ENCODE results near the gene ADAM11. TPM values are rescaled to one million over a fixed set of nuclear protein-coding genes. Genes with fewer than 3 reads are reported as not detected.

The ADAM11 gene
- total and polyA plus RNA-seq, 9 of the 15 experiments (the other 6 are each of a cell fraction or from before 2014, with no cell fraction given), result 0.01 to 0.31 (median 0.14) TPM; not detected in 2

DNA sequence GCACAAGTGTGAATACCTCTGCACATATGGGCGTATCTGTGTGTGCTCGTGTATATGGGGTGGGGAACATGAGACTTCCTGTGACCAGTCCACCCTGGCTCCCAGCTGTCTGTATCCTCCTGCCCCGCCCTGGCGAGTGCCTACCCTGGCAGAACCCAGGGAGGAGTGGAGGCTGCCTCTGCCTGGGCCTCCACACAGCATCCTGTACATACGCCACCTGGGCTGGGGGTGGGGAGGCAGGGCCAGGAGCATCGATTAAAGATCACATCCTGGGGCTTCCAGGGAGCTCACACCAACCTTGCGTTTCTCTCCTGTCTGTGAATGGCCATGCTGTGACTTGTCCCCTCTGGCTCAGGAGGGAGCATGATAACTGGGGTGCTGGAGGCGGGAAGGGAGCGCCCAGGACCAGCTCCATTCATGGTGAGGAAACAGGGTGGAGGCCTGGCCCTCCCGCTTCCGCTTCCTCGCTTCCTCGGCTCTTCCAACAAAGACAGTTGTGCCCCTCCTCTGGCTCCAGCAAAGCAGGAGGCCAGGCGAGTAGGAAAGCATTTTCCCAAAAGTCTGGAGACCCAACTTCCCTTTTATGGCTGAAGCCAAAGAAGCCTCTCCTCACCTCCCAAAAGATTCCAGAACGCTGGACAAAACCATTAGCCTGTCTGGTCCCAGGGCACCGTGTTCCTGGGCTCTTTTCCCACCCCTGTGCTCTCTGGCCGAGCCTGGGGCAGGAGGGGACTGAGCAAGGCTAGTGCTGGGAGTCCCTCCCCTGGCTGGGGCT, 22.9 kb downstream of the ADAM11 start (continued):
- TF ChIP-seq NFE2 (IDR thresholded peaks at IDR 0.05; ENCODE audit: low read depth), result no peak
- no peak for TF ChIP-seq OTX1 (CRISPR knock-in tag; IDR thresholded peaks at IDR 0.05)

DNA sequence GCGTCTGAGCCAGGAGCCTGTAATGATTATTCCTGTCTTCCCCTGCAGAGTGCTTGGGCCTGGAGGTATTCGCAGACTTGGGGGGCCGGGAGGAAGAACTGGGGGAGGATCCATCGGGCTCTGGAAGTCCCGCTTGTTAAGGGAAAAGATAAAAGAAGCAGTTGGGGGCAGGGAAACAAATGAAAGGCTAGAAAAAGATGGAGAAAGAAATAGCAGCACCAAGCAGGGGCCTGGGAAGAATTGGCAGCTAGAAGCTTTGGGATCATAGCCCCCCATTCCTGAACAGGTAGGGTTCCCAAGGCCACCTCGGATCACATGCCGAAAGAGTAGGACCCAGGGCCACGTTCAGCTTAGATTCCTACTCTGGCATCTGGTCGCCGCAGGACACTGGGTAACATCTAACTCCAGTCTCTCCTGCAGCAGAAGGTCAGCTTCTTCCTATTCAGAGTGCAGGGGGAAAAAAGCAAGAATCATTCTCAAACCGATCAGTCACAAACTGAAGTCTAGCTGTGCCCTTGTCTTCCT, 23.6 kb downstream of the ADAM11 start:
- WGBS (ENCODE audit: insufficient coverage, low coverage, missing lambda C conversion rate), result 15% methylated on average over 11 of the region's 11 CpGs
- H3K9me1 ChIP-seq (ENCODE audit: control insufficient read depth, insufficient read depth, low read length), result no peaks in the 10 kb centered on the region
- DNase-seq (ENCODE audit: extremely low read depth in 1 of 4, low spot score in 3 of 4) (no peak), FAIRE-seq (peak; percentile 67), ATAC-seq (no peak)
- H3K36me3 ChIP-seq (ENCODE audit: control insufficient read depth, insufficient read depth, low read length), result no peaks in the 10 kb centered on the region
- TF ChIP-seq SRSF1 (IDR thresholded peaks at IDR 0.05; ENCODE audit: low read depth, low read length) (no peak), PRPF4 (IDR thresholded peaks at IDR 0.05; ENCODE audit: insufficient read depth, low read depth, low read length, poor library complexity, severe bottlenecking) (no peak)
- H4K20me1 ChIP-seq (replicated peaks; ENCODE audit: control insufficient read depth, insufficient read depth, low read length), result no peaks in the 10 kb centered on the region; the same call in 1 of the 2 replicates
- peaks cover 21 to 61% of the 10 kb centered on the region in 2 experiments; a peak in 4 of 5 replicates for H3K27me3 ChIP-seq (ENCODE audit: control insufficient read depth in 2 of 2, insufficient read depth in 2 of 2, low read length in 2 of 2)
- H2AFZ ChIP-seq (ENCODE audit: low read depth, low read length), result no peak overlapping the region
- no peak overlapping the region for H3K27ac ChIP-seq (ENCODE audit: extremely low read depth, low read depth, low read length)
- in situ Hi-C loops (cut with MboI) (loop anchor here (5.0 kb wide), 1 partner anchor 85 kb away; no protein-coding TSS in a partner anchor), intact Hi-C loops (cut with micrococcal nuclease) (no loop called here)
- H3K4me2 ChIP-seq (ENCODE audit: insufficient read depth, low read length), result no peak overlapping the region
- ChIA-PET CTCF (ENCODE audit: low intra/inter-chr PET ratio) (no interaction called here), POLR2A (interaction anchor here (0.8 to 1.4 kb wide), 4 partner anchors 16 to 366 kb away, joined by 3 to 4 read pairs (median 3); partner anchors contain the start of gene HEXIM1)
- peak overlapping the region in 1 of 2 experiments; percentile 76; a peak in 2 of 4 replicates for H3K9ac ChIP-seq (ENCODE audit: insufficient read depth in 1 of 2, low read depth in 2 of 2, low read length in 2 of 2)
- BruUV-seq (replicated peaks), result no TSS peak
- H3K4me1 ChIP-seq (replicated peaks in 1 of 2; ENCODE audit: control insufficient read depth in 2 of 2, insufficient read depth in 2 of 2, low read length in 2 of 2), result peaks cover 3 to 30% of the 10 kb centered on the region in 2 experiments; a peak in 4 of 5 replicates
- no peaks in the 10 kb centered on the region for H3K79me2 ChIP-seq (ENCODE audit: control insufficient read depth, insufficient read depth, low read length)
- H3K4me3 ChIP-seq, result no peak overlapping the region
- H3K9me3 ChIP-seq (replicated peaks; ENCODE audit: control insufficient read depth, insufficient read depth, low read depth, low read length), result no peaks in the 10 kb centered on the region
